Neutrophil (primary cell): ENCODE results near the gene UFD1.

Experiments used
- H3K27ac ChIP-seq: fragments of 200-600 bp; sonication (generic); 2 replicates; pipeline ENCODE4 v1.5.1; 2016; ENCODE audit warnings: mild to moderate bottlenecking, moderate library complexity
- H3K27me3 ChIP-seq: fragments of 200-600 bp; sonication (generic); 2 replicates; pipeline ENCODE4 v1.6.0; 2016; ENCODE audit warnings: mild to moderate bottlenecking
- H3K36me3 ChIP-seq: fragments of 200-600 bp; sonication (generic); 2 replicates; pipeline ENCODE4 v1.5.1; 2017
- H3K4me1 ChIP-seq, 2 experiments: fragments of 200-600 bp in 1 of 2; sonication (generic) in 1 of 2; 1 replicate in 1 of 2; 2 replicates in 1 of 2; pipeline versions ENCODE4 v1.5.1 to v1.6.1; 2013 to 2016; ENCODE audit warnings: low read depth in 1 of 2, low read length in 1 of 2, mild to moderate bottlenecking in 1 of 2, moderate library complexity in 1 of 2; ENCODE audit not compliant: control insufficient read depth in 1 of 2, insufficient read depth in 1 of 2
- H3K4me3 ChIP-seq, 2 experiments: fragments of 200-600 bp in 1 of 2; sonication (generic) in 1 of 2; 1 replicate in 1 of 2; 2 replicates in 1 of 2; pipeline ENCODE4 v1.5.1; 2013 to 2016; ENCODE audit warnings: low read depth in 1 of 2, low read length in 1 of 2, mild to moderate bottlenecking in 1 of 2, moderate library complexity in 1 of 2
- H3K9me3 ChIP-seq: fragments of 200-600 bp; sonication (generic); 2 replicates; pipeline ENCODE4 v1.5.1; 2016
- CTCF ChIP-seq: fragments of 200-600 bp; sonication (generic); IDR thresholded peaks from 2 replicates; pipeline ENCODE4 v1.5.1; 2016; ENCODE audit warnings: antibody characterized with exemption

UFD1 gene

GRCh38 chr22:19404676-19405075 is 74.3 kb downstream of the UFD1 start:
- no peaks in the 10 kb centered on the region for H3K4me1 ChIP-seq
- H3K27me3 ChIP-seq = no peaks in the 10 kb centered on the region
- no peak for TF ChIP-seq CTCF
- H3K4me3 ChIP-seq = no peak overlapping the region
- peaks cover 92% of the 10 kb centered on the region for H3K36me3 ChIP-seq
- H3K9me3 ChIP-seq = no peaks in the 10 kb centered on the region
- peak overlapping the region; percentile 28 for H3K27ac ChIP-seq

- TF ChIP-seq CTCF = no peak
- peaks cover 93% of the 10 kb centered on the region for H3K36me3 ChIP-seq
- no peaks in the 10 kb centered on the region for H3K9me3 ChIP-seq
- no peaks in the 10 kb centered on the region for H3K27me3 ChIP-seq
- H3K4me1 ChIP-seq = no peaks in the 10 kb centered on the region
- H3K4me3 ChIP-seq = no peak overlapping the region
- no peak overlapping the region for H3K27ac ChIP-seq
These were observed 76.3 kb downstream of the UFD1 start for GRCh38 chr22:19402642-19403191.

- no peaks in the 10 kb centered on the region for H3K9me3 ChIP-seq
- H3K36me3 ChIP-seq = peaks cover 93% of the 10 kb centered on the region
- no peak overlapping the region for H3K27ac ChIP-seq
- no peak for TF ChIP-seq CTCF
- no peaks in the 10 kb centered on the region for H3K4me1 ChIP-seq
- H3K27me3 ChIP-seq = no peaks in the 10 kb centered on the region
- no peak overlapping the region for H3K4me3 ChIP-seq
These were observed 77.5 kb downstream of the UFD1 start for GRCh38 chr22:19401483-19401882.

GRCh38 chr22:19400881-19401280 is 78.1 kb downstream of the UFD1 start:
- peaks cover 93% of the 10 kb centered on the region for H3K36me3 ChIP-seq

More at GRCh38 chr22:19400881-19401280, 78.1 kb downstream of the UFD1 start:
- H3K4me1 ChIP-seq = no peaks in the 10 kb centered on the region
- no peaks in the 10 kb centered on the region for H3K9me3 ChIP-seq
- no peak overlapping the region for H3K27ac ChIP-seq
- no peak for TF ChIP-seq CTCF
- no peaks in the 10 kb centered on the region for H3K27me3 ChIP-seq
- no peak overlapping the region for H3K4me3 ChIP-seq
